WERI-Rb-1 (cell line): ENCODE results near the gene RCAN3.

Source experiments
- DNase-seq: peaks from one replicate; pipeline ENCODE4 v3.0.0-alpha.2; 2020
- H3K27ac ChIP-seq: fragments of 250-450 bp; sonication (Bioruptor Pico); 2 replicates; pipeline ENCODE4 v1.5.1; 2020; ENCODE audit warnings: mild to moderate bottlenecking, moderate library complexity
- H3K27me3 ChIP-seq: fragments of 250-450 bp; sonication (Bioruptor Pico); 2 replicates; pipeline ENCODE4 v1.5.1; 2021; ENCODE audit warnings: mild to moderate bottlenecking, low read depth, moderate library complexity; ENCODE audit not compliant: insufficient read depth, severe bottlenecking
- H3K36me3 ChIP-seq: fragments of 250-450 bp; sonication (Bioruptor Pico); 2 replicates; pipeline ENCODE4 v1.5.1; 2020; ENCODE audit warnings: mild to moderate bottlenecking, moderate library complexity
- H3K4me3 ChIP-seq: 2 replicates; pipeline ENCODE4 v1.5.1; 2011; ENCODE audit warnings: low read depth, mild to moderate bottlenecking, control low read depth, low read length
- H3K9me3 ChIP-seq: fragments of 250-450 bp; sonication (Bioruptor Pico); 2 replicates; pipeline ENCODE4 v1.5.1; 2021; ENCODE audit warnings: mild to moderate bottlenecking, moderate library complexity; ENCODE audit not compliant: severe bottlenecking
- TF ChIP-seq, protein P1 (sequence below): IDR thresholded peaks from 2 replicates; pipeline ENCODE4 v1.5.1; 2011; ENCODE audit warnings: low read depth, mild to moderate bottlenecking, control low read depth, inconsistent platforms, low read length

Gene RCAN3

DNA sequence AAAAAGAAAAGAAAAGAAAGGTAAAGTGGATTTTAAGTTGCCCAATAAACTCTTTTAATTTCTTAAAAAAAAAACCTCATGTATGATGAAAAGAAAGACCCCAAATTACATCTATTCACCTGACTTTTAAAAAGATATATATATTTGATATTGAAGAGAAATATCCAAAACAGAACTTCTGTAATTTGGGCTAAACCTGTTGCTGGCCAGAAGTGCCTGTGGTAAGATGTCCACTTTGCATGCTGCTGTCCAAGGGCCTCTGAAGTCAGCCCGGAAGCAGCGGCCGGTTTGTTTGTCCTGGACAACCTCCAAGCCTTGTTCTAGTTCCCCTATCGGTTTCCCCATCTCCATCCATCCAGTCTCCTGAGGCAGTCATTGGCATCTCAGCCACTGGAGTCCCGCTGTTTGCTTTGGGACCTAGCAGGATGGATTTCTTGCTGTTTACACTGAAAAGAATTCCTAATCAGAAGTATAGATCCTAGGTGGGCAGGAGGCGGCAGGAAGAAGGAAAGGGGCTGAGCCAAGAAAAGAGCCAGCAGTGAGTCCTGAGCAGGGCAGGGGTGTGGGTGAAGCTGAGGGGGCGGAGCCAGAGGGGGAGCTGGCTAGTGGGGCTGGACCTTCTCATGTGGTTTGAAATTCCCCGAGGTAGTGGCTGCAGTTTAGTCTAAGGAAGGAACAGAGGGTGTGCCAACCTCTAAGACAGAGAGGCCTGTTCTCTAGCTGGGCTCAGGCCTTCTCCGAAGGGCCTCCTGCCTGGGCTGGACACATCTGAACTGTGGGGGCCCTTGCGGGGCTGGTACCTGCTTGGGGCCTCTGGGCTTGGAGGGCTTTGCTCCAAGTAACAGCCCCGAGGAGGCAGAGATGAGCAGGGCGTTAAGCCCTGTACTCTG lies 56.5 kb downstream of the RCAN3 start:
- H3K27ac ChIP-seq: no peak overlapping the region
- peaks cover 4% of the 10 kb centered on the region for H3K9me3 ChIP-seq
- TF ChIP-seq, protein P1, sequence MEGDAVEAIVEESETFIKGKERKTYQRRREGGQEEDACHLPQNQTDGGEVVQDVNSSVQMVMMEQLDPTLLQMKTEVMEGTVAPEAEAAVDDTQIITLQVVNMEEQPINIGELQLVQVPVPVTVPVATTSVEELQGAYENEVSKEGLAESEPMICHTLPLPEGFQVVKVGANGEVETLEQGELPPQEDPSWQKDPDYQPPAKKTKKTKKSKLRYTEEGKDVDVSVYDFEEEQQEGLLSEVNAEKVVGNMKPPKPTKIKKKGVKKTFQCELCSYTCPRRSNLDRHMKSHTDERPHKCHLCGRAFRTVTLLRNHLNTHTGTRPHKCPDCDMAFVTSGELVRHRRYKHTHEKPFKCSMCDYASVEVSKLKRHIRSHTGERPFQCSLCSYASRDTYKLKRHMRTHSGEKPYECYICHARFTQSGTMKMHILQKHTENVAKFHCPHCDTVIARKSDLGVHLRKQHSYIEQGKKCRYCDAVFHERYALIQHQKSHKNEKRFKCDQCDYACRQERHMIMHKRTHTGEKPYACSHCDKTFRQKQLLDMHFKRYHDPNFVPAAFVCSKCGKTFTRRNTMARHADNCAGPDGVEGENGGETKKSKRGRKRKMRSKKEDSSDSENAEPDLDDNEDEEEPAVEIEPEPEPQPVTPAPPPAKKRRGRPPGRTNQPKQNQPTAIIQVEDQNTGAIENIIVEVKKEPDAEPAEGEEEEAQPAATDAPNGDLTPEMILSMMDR: no peak
- no peak overlapping the region for H3K4me3 ChIP-seq
- no peaks in the 10 kb centered on the region for H3K27me3 ChIP-seq
- peak; percentile 44 for DNase-seq
- H3K36me3 ChIP-seq: no peaks in the 10 kb centered on the region

DNA sequence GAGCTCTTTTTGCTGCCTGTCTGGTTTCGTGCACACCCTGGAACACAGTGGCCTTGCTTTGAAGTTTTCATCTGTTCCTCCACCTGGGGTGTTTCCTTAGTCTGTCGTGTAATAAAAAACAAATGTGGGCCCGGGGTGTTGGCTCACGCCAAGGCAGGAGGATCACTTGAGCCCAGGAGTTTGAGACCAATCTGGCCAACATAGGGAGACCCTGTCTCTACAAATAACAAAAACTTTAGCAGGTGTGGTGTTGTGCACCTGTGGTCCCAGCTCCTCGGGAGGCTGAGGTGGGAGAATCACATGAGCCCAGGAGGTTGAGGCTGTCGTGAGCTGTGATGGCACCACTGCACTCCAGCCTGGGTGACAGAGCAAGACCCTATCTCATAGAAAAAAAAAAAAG lies 57.7 kb downstream of the RCAN3 start:
- Histone ChIP-seq H3K27me3 (no peaks in the 10 kb centered on the region), H3K27ac (no peak overlapping the region), H3K9me3 (no peaks in the 10 kb centered on the region), H3K4me3 (no peak overlapping the region), H3K36me3 (no peaks in the 10 kb centered on the region)
- DNase-seq: no peak
- TF ChIP-seq, protein P1: no peak

DNA sequence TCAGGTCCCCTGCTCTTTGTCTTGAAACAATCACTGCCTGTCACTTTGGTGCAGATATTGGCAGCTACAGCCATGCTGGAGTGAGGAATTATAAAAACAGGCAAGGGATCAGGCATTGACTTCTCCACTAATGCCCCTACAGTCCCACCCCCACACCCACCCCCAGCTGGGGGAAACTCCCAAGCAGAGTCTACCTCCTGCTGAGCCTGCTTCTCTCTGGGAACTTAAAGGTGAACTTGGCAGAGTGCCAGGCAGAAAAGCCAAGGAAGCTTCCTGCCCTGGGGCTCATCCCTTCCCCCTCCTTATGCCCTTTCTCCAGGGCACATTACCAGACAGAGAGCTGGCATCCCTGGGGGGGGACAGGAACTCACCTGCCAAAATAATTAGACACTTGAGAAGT lies 60.0 kb downstream of the RCAN3 start:
- Histone ChIP-seq H3K4me3 (peak overlapping the region; percentile 2; the same call in 1 of the 2 replicates), H3K9me3 (no peaks in the 10 kb centered on the region), H3K36me3 (no peaks in the 10 kb centered on the region), H3K27ac (peak overlapping the region; percentile 84), H3K27me3 (no peaks in the 10 kb centered on the region)
- TF ChIP-seq, protein P1: no peak
- DNase-seq: peak; percentile 92

DNA sequence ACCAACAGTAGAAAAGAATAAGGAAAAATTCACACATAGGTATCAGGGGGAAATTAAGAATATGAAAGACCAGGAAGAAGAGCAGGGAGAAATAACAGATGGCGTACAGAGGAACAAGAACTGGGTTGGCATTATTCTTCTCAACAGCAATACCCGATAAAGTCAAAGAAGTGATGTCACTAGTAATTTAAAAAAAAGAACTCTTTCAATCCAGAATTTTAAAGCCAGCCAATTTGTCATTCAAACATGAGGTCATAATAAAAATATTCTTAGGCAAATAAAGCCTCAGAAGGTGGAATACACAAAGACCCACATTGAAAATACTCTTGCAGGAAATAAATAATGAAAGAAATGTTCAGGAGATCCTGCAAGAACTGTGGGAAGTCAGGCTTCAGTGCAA lies 62.1 kb downstream of the RCAN3 start:
- Histone ChIP-seq H3K4me3 (no peak overlapping the region), H3K9me3 (no peaks in the 10 kb centered on the region), H3K36me3 (no peaks in the 10 kb centered on the region), H3K27ac (no peak overlapping the region), H3K27me3 (no peaks in the 10 kb centered on the region)
- TF ChIP-seq, protein P1: no peak
- DNase-seq: no peak

DNA sequence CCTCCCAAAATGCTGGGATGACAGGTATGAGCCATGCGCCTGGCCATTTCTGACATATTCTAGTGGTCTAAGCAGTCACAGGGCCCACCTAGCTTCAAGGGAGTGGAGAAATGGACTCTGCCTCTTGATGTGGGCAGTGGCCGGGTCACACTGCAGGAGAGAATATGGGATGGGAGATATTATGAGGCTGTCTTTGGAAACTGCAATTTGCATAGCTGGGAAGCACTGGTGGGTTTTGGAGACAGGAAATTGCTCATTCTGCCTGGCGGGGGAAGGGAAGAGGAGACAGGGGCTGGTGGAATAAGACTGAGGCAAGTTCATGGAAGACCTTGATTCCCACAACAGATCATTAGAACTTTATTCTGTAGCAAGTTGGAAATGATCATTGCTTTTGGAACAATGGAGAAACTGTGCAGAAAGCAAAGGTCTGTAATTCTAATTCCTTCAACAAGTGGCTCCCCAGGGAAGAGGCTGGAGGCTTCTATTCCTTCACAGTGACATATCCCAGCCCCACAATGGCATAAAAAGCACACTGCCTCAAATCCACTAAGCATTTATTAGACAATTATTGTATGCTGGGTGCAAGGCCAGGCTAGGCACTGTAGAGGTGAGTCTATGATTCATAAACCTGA lies 63.7 kb downstream of the RCAN3 start:
- Histone ChIP-seq H3K9me3 (no peaks in the 10 kb centered on the region), H3K27ac (no peak overlapping the region), H3K4me3 (no peak overlapping the region), H3K27me3 (no peaks in the 10 kb centered on the region), H3K36me3 (no peaks in the 10 kb centered on the region)
- no peak for DNase-seq
- TF ChIP-seq, protein P1: no peak
